Activated gamma-delta T cell treated with Interleukin-2 at 50 U/mL for 16 hours (primary cell): ENCODE results near the gene WWOX.

ENCODE experiments used
- DNase-seq: peaks from one replicate; pipeline ENCODE4 v3.0.0-alpha.2; 2020

Gene WWOX

GRCh38 chr16:78235168-78235800 is 135.8 kb downstream of the WWOX start:
- peak; percentile 54 for DNase-seq

GRCh38 chr16:78235876-78236275 is 136.4 kb downstream of the WWOX start:
- DNase-seq = no peak

DNA sequence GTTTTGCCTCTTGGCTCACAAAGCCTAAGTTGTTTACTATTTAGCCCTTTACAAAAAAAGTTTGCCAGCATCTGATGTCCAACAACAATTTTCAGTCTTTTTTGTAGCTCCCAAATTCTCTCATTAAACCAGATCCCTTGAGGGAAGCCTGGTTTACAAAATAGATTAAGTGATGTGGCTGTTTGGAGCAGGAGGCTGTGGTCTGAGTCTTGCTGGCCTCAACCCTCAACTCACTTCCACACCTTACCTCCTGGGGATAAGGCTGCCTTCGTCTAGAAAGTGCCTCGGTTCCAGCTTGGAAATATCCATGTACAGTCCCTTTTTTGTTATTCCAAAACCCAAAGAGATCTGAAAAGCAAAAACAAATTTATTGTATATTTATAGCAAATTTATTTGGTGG is 138.4 kb downstream of the WWOX start:
- DNase-seq = no peak

DNA sequence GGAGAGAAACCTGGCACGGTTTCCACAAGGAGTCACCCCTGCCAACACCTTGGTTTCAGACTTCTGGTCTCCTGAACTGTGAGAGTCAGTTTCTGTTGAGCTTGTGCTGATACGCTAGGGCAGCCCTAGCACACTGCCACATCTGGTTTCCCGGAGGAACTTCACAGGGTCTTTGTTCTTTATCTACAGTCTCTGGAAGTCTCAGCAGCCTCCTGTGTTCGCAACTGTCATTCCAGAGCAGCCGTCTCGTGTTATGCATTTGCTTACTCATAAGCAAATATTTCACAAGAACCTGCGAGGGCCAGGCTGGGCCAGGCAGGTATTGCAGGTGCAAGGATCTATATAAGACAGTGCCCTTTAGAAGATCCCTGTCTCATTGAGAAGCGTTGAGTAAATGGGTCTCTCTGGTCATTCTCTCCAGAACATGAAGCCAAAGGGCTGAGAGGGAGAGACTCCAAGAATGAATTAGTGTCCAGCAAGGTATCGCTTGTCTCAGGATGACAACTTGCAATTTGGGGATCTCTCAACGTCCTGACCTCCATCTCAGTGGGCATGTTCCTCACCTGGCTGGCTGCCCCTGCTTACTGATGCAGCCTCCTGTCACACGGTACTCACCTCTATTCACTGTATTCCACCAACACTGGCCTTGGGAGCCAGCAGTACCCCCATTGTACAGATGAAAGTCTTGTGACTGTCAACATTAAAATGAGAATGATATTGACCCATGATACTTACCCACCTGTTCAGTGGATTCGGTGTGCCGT is 141.2 kb downstream of the WWOX start:
- no peak for DNase-seq

DNA sequence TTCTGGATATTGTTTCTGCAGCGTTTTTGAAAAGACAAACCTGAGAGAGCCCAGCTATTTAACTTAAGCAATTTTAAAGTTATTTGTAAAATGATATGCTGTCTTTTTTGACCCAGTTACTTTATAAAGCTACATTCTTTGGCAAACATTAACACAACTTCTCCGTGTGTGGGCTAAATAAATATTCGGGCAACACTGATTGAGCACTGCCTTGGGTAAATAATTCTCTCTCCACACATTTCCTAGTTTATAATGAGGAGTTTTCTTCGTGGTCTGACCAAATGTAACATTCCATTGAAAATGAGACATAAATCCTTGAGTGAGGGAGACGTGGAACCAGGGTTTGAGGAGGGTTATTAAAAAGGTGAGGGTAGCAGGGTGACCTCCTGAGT is 142.8 kb downstream of the WWOX start:
- DNase-seq = no peak

- no peak for DNase-seq
These were observed 144.9 kb downstream of the WWOX start for GRCh38 chr16:78244131-78244895.

DNA sequence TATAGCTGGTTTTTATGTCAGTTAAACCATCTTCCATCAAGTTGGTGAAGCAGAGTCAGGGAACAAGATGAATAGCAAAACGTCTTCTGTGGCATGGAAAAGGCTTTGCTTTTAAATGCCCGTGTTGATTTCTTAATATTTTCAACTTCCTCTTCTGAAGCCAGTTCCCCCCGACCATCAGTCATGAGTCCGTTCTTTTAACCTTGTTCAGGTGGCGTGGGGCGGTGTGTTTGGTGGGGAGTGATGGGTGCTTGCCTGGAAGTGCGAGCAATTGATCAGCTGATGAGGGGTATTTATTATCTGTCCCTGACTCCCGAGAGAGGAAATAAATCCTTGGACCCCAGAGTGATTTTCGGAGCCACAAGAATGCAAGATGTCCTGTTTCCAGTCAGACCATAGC is 147.1 kb downstream of the WWOX start:
- no peak for DNase-seq

DNA sequence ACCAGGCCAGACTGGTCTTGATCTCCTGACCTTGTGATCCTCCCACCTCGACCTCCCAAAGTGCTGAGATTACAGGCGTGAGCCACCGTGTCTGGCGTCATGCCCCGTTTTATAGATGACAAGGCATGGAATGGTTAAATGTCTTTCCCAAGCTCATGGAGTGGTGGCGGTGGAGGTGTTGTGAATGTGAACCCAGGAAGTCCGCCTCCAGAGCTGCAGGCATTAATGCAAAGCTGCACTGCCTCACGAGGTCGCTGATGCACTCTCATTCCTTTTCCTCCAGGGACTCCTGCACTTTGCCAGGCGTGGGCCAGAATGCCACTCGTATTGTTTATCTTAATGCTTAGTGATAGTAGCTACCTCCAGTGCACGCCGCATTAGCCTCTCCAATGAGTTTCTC is 149.6 kb downstream of the WWOX start:
- DNase-seq = no peak

- no peak for DNase-seq
These were observed 150.4 kb downstream of the WWOX start for GRCh38 chr16:78249832-78250231.

GRCh38 chr16:78251115-78251514 is 151.7 kb downstream of the WWOX start:
- DNase-seq = no peak

DNA sequence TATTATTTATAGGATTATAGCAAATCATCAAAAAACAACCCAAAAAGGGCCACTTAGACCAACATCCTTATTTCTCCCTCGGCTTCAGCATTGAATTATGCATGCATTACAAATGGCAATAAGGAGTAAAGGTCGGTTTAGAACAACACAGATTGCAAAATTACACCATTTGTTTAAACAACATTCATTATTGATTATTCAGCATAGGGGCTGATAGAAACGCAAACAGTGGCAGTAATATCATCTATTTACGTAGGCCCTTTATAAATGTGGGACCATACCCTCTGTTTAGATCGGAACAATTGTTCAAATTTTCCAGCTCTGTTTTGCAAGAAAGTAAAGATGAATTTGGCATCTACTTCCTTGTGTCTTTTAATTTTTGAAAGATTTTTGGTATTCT is 153.3 kb downstream of the WWOX start:
- no peak for DNase-seq

DNA sequence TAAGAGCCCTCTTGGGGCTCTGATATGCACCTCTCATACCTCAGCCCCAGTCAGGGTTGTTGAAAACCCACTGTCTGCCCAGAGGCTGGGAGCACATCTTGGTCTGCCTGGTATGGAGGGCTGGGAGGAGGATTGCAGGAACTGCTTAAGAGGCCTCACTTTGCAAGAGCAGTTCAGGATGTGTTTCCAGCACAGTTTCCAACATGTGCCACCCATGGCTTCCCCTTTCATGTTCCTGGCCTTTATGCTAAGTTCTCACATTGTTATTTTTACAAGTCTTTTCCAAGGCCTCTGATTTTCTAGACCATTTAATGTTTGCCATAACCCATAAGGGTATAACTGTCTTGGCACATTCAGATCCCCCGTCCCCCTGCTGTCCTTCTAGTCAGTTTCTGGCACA is 155.4 kb downstream of the WWOX start:
- no peak for DNase-seq

DNA sequence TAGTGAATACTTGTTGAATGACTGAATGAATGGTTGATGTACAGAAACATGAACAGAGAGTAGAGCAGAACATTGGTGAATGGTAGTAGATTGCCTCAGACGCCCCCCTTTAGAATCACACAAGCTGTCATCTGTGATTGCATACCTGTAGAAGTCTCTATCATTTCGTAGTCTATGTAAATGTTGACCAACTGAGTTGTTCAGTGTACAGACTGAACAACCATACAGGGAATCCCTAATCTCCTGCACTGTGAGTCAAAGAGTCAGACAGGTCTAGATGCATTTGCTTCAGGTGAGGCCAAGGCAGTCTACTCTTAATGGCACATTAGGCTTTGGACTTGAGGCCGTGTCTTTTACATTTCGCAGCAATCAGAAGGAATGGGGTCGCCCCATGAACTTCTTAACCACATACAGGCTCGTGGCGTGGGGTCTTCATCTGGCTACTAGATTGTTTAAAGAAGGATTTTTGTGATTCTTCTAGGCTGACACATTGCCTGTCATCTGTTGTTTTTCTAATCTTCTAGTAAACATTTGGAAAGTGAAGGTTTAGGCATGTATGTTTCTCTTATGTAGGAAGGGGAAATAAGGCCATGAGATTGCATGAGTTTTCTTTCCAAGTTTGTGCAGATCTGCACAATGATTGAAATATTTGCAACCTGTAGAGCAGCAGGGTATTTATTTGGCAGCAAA is 157.4 kb downstream of the WWOX start:
- DNase-seq = no peak

DNA sequence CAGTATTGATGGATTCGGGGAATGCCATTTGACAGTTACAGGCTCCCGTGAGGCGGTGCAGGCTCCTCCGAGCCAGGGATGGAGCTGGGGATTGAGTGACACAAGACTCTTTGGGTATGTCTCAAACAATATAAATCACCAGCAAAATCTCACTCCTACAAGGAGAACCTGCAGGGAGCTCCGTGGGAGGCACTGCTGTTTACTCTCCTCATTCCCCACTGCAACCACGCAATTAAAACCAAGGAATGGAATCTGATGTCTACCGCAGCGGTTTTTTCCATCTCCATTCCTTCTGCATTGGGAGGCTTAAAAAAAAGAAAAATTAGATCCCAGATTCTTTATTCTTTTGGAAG is 157.9 kb downstream of the WWOX start:
- DNase-seq = no peak

DNA sequence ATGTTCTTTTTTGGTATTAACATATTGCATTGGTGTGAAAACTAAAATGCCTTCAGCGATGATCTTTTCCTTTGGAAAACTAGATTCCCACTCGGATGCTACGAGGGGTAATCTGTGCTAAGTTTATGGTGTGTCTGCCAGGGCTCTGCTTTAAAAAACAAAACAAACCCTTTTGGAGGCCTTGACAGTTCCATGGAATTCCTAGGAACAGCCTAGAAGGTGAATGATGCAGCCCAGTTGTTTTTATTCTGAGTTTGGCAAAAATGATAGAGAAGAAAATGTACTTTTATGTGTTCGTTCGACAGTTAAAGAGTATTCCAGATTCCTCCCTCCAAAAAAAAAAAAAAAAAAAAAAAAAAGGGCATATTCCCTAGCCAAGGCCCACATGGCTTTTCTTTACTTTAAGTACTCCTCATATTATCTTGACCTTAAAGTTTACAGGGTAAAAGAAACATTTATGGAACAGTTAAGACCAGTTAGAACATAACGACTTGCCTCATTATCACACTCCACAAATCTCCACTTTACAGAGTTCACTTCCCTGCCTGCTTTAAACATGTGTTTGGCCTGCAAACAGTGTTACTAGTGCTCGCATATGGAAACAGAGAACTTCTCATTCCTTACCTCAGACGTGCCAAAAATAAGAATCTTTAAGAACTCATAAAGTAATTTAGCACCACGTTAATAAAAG is 159.1 kb downstream of the WWOX start:
- DNase-seq = no peak

GRCh38 chr16:78259873-78260272 is 160.4 kb downstream of the WWOX start:
- no peak for DNase-seq

GRCh38 chr16:78264642-78265041 is 165.2 kb downstream of the WWOX start:
- DNase-seq = no peak

GRCh38 chr16:78269256-78269655 is 169.8 kb downstream of the WWOX start:
- no peak for DNase-seq

- no peak for DNase-seq
These were observed 172.5 kb downstream of the WWOX start for GRCh38 chr16:78271981-78272380.

GRCh38 chr16:78274771-78275170 is 175.3 kb downstream of the WWOX start:
- no peak for DNase-seq

GRCh38 chr16:78275420-78275819 is 176.0 kb downstream of the WWOX start:
- DNase-seq = no peak

- no peak for DNase-seq
These were observed 178.0 kb downstream of the WWOX start for GRCh38 chr16:78277321-78278055.
